SU-DHL-6 (cell line): Measurements from ENCODE around the gene KITLG.

Experiments used
- EZH2phosphoT487 ChIP-seq: fragments of 200-600 bp; sonication (generic), shearing (Covaris generic); conservative IDR thresholded peaks from 2 replicates; pipeline ENCODE4 v1.6.1; 2018; ENCODE audit warnings: mild to moderate bottlenecking, antibody characterized with exemption, low read length, moderate library complexity, mixed read lengths
- TF ChIP-seq, protein P1 (sequence below): fragments of 200-600 bp; sonication (generic); IDR thresholded peaks from one replicate; pipeline ENCODE4 v1.5.1; 2017; ENCODE audit warnings: antibody characterized with exemption, mild to moderate bottlenecking, low read length, moderate library complexity; ENCODE audit not compliant: insufficient read depth, poor library complexity, severe bottlenecking

GRCh38 chr12:88559772-88560171, 20.5 kb downstream of the KITLG start:
- no peak for TF ChIP-seq EZH2phosphoT487
- TF ChIP-seq, protein P1, sequence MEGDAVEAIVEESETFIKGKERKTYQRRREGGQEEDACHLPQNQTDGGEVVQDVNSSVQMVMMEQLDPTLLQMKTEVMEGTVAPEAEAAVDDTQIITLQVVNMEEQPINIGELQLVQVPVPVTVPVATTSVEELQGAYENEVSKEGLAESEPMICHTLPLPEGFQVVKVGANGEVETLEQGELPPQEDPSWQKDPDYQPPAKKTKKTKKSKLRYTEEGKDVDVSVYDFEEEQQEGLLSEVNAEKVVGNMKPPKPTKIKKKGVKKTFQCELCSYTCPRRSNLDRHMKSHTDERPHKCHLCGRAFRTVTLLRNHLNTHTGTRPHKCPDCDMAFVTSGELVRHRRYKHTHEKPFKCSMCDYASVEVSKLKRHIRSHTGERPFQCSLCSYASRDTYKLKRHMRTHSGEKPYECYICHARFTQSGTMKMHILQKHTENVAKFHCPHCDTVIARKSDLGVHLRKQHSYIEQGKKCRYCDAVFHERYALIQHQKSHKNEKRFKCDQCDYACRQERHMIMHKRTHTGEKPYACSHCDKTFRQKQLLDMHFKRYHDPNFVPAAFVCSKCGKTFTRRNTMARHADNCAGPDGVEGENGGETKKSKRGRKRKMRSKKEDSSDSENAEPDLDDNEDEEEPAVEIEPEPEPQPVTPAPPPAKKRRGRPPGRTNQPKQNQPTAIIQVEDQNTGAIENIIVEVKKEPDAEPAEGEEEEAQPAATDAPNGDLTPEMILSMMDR, result no peak
